Kidney (tissue), 14 donors: ENCODE results near the gene GTF2A2. TPM values are rescaled to one million over a fixed set of nuclear protein-coding genes. Genes with fewer than 3 reads are reported as not detected.

Experiments used
- DNase-seq, 5 donors: peaks; one replicate each; pipeline ENCODE4 v3.0.0-alpha.2; 2013 to 2020
- FAIRE-seq: peaks from 2 replicates; lab custom pipeline; 2012; peaks lifted over from hg19 to GRCh38; lab: Jason Lieb, UNC
- H3K27ac ChIP-seq, 2 donors: one replicate each; pipeline ENCODE4 v1.7.0; 2013; ENCODE audit warnings: low read depth in 2 of 2, low read length in 2 of 2, inconsistent platforms in 1 of 2
- H3K27me3 ChIP-seq: one replicate; pipeline ENCODE4 v1.7.1; 2013; ENCODE audit warnings: low read length, inconsistent platforms; ENCODE audit not compliant: control insufficient read depth, insufficient read depth
- H3K36me3 ChIP-seq, 3 donors: one replicate each; pipeline versions ENCODE4 v1.7.0 to v1.7.1; 2013; ENCODE audit warnings: low read length in 3 of 3, control low read depth in 1 of 3, inconsistent platforms in 1 of 3; ENCODE audit not compliant: insufficient read depth in 3 of 3, control insufficient read depth in 2 of 3
- H3K4me1 ChIP-seq, 3 donors: one replicate each; pipeline versions ENCODE4 v1.7.0 to v1.7.1; 2013; ENCODE audit warnings: low read length in 3 of 3, inconsistent platforms in 1 of 3, low read depth in 1 of 3; ENCODE audit not compliant: control insufficient read depth in 2 of 3, insufficient read depth in 2 of 3
- H3K4me3 ChIP-seq, 3 donors: one replicate each; pipeline versions ENCODE4 v1.7.0 to v1.8.1; 2013; ENCODE audit warnings: low read length in 3 of 3, control low read depth in 1 of 3, inconsistent platforms in 1 of 3
- H3K9ac ChIP-seq, 3 donors: one replicate each; pipeline versions ENCODE4 v1.7.0 to v1.7.1; 2013; ENCODE audit warnings: low read length in 3 of 3, control low read depth in 1 of 3, inconsistent platforms in 1 of 3
- H3K9me3 ChIP-seq, 3 donors: one replicate each; pipeline versions ENCODE4 v1.7.0 to v1.7.1; 2013; ENCODE audit warnings: low read length in 3 of 3, control low read depth in 1 of 3, inconsistent platforms in 1 of 3; ENCODE audit not compliant: control insufficient read depth in 2 of 3, insufficient read depth in 1 of 3
- intact Hi-C: fragments of 100-400 bp; cut with DNase I; formaldehyde crosslinking; loops from one replicate; pipeline ENCODE4 v1.11.1; 2022
- polyA plus RNA-seq: library from polyadenylated mRNA; stranded (reverse); fragments of 350-450 nt; fragmentation: Illumina TruSeq; extraction: RNeasy Lipid Tissue Mini Kit (QIAGEN cat#74804); gene quantifications from one replicate; pipeline ENCODE4 v1.2.3, GENCODE V29; 2014; ENCODE audit warnings: low read depth, low replicate concordance; ENCODE audit not compliant: insufficient read depth
- total RNA-seq: library from RNA; stranded (reverse); fragmentation: NEBNext Ultra II Directional; extraction: Animal tissue kit (Norgen Biotek cat#: 25700); gene quantifications from one replicate; pipeline ENCODE4 v1.2.1, GENCODE V29; 2021
- TF ChIP-seq, protein P1 (sequence below): IDR thresholded peaks from 3 replicates; pipeline ENCODE4 v1.5.1; 2012; ENCODE audit warnings: mild to moderate bottlenecking, moderate library complexity, borderline replicate concordance; ENCODE audit not compliant: insufficient read depth; ENCODE audit errors: extremely low read depth
- donor health status: control.
- donor health status: control.
- donor health status: control.
- donor health status: control.
- donor health status: control.
- donor health status: DM: yes; HTN: yes; CAD: no.
- donor health status: Normal renal cell carcinoma (clear cell type).

The GTF2A2 gene
- total and polyA plus RNA-seq, 2 donors from 2014 or later, result 90.9 to 139 TPM

DNA sequence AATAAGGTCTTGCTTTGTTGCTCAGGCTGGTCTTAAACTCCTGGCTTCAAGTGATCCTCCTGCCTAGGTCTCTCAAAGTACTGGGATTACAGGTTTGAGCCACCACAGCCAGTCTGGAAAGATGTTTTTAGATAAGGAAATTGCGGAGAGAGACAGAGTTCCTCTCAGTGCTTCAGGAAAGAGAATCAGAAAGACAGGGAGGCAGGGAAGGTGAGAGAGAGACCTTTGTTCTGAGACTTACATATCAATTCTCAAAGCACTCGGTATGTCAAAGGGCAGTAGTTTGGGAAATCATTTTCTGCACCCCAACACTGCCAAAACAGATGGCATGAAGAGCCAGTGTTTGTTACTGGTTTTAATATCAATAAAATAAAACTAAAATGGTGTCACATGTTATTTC is 58.9 kb downstream of the GTF2A2 start:
- intact Hi-C loops, result no loop called here
- TF ChIP-seq, protein P1, sequence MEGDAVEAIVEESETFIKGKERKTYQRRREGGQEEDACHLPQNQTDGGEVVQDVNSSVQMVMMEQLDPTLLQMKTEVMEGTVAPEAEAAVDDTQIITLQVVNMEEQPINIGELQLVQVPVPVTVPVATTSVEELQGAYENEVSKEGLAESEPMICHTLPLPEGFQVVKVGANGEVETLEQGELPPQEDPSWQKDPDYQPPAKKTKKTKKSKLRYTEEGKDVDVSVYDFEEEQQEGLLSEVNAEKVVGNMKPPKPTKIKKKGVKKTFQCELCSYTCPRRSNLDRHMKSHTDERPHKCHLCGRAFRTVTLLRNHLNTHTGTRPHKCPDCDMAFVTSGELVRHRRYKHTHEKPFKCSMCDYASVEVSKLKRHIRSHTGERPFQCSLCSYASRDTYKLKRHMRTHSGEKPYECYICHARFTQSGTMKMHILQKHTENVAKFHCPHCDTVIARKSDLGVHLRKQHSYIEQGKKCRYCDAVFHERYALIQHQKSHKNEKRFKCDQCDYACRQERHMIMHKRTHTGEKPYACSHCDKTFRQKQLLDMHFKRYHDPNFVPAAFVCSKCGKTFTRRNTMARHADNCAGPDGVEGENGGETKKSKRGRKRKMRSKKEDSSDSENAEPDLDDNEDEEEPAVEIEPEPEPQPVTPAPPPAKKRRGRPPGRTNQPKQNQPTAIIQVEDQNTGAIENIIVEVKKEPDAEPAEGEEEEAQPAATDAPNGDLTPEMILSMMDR, result no peak
- FAIRE-seq, result no peak

DNA sequence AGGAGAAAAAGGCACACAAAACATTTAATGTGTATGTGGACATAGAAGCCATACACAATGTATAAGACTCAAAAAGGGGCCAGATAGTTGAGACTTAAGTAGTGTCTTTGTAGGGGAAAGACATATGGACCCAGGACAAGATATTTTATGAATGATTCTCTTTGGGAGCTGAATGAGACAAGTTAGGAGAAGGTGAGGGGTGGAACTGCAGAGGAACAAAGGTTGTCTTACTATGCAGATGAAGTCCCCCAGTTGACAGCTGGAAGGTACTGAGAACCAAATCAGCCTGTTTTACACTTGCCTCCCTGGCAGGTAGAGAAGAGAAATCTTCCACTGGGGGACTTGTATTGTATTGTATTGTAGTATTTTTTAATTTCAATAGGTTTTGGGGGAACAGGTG is 60.7 kb downstream of the GTF2A2 start:
- H3K27me3 ChIP-seq, result no peaks in the 10 kb centered on the region
- peaks cover 0 to 6% (median 0%) of the 10 kb centered on the region in 3 donors for H3K9me3 ChIP-seq
- no peaks in the 10 kb centered on the region for H3K36me3 ChIP-seq
- no peak overlapping the region for H3K9ac ChIP-seq
- no peak for FAIRE-seq
- intact Hi-C loops, result no loop called here
- no peak overlapping the region for H3K4me3 ChIP-seq
- TF ChIP-seq, protein P1, result no peak
- peaks cover 0 to 4% (median 0%) of the 10 kb centered on the region in 3 donors for H3K4me1 ChIP-seq
- DNase-seq, result no peak
- H3K27ac ChIP-seq, result no peak overlapping the region

More for the DNA sequence above, 58.9 kb downstream of the GTF2A2 start:
- H3K9ac ChIP-seq, result no peak overlapping the region
- no peaks in the 10 kb centered on the region for H3K27me3 ChIP-seq
- H3K36me3 ChIP-seq, result no peaks in the 10 kb centered on the region
- H3K4me3 ChIP-seq, result no peak overlapping the region
- peaks cover 0 to 4% (median 0%) of the 10 kb centered on the region in 3 donors for H3K4me1 ChIP-seq
- peaks cover 0 to 9% (median 0%) of the 10 kb centered on the region in 3 donors for H3K9me3 ChIP-seq
- DNase-seq, result no peak
- no peak overlapping the region for H3K27ac ChIP-seq

DNA sequence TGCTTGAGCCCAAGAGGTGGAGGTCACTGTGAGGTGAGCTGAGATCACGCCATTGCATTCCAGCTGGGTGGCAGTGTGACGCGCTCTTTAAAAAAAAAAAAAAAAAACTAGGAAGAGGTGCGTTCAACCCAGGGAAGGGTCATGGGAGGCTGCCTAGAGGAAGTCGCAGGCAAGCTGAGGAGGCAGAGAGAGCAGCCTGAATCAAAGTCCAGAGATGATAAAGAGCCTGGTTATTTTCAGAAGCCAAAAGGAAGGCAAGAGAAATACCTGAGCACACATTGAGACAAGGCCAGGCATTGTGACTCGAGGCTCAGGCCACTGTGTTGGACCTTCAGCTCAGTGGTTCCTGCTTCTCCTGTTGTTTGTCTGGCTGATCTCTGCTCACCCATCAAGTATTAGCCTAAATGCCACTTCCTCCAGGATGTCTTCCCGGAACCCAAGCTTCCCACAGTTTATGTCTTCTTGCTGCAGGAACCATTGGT is 61.8 kb downstream of the GTF2A2 start:
- no peaks in the 10 kb centered on the region for H3K36me3 ChIP-seq
- peak in 1 of 5 donors; percentile 4 for DNase-seq
- FAIRE-seq, result no peak
- H3K27ac ChIP-seq, result peak overlapping the region in 1 of 2 donors; percentile 15
- H3K27me3 ChIP-seq, result no peaks in the 10 kb centered on the region
- TF ChIP-seq, protein P1, result no peak
- intact Hi-C loops, result no loop called here
- H3K9ac ChIP-seq, result no peak overlapping the region
- H3K9me3 ChIP-seq, result no peaks in the 10 kb centered on the region
- H3K4me1 ChIP-seq, result peaks cover 0 to 4% (median 0%) of the 10 kb centered on the region in 3 donors
- no peak overlapping the region for H3K4me3 ChIP-seq

DNA sequence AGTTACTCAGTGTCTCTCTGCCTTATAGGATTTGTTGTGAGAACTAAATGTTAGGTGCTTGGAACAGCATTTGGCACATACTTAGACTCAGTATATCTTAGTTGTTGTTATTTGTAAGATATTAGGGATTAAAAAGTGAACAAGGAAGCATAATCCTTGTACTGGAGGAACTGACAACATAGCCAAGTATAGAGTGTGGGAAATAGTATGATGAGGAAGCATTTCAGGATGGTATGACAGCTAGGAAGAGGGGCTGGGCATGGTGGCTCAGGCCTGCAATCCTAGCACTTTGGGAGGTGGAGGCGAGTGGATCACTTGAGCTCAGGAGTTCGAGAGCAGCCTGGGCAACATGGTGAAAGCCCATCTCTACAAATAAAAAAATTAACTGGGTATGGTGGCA is 62.3 kb downstream of the GTF2A2 start:
- FAIRE-seq (no peak), DNase-seq (no peak)
- H3K4me1 ChIP-seq, result peaks cover 0 to 4% (median 0%) of the 10 kb centered on the region in 3 donors
- intact Hi-C loops, result no loop called here
- no peaks in the 10 kb centered on the region for H3K9me3 ChIP-seq
- no peaks in the 10 kb centered on the region for H3K36me3 ChIP-seq
- TF ChIP-seq, protein P1, result no peak
- H3K27me3 ChIP-seq, result no peaks in the 10 kb centered on the region
- peak overlapping the region; percentile 15 to 26 for H3K27ac ChIP-seq
- no peak overlapping the region for H3K4me3 ChIP-seq
- no peak overlapping the region for H3K9ac ChIP-seq
